ENCODE results near the gene CNTNAP2. TPM values are rescaled to one million over a fixed set of nuclear protein-coding genes. Genes with fewer than 3 reads are reported as not detected.
"Not testable (repeated sequence)": the region's sequence is repeated elsewhere in the genome, so short reads cannot be mapped to it uniquely, and the experiment has no call there.

Gene CNTNAP2
- total RNA-seq, 1 donor from 2014 or later: 0.22 TPM

GRCh38 chr7:147775516-147776284 lies 1659.1 kb downstream of the CNTNAP2 start:
- DNase-seq (no peak), ATAC-seq (no peak)
- intact Hi-C loops (cut with micrococcal nuclease): no loop called here

DNA sequence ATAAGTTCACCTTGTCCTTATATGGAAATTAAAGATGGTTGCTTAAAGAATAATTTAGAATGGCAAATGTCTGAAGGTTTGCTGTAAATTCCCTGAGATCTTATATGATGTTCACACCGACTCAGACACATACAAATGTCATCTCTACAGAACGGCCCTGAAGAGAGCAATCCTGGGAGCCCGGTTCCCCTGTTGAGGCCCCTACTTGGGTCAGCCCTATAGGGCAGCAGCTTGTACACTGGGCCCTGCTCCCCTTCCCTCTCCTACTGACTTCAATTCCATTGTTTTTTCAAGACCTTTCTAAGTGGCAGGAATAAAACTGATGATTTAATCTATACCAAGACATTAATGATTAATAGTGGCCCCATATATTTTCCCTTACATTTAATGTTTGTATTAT lies 1660.7 kb downstream of the CNTNAP2 start:
- intact Hi-C loops (cut with micrococcal nuclease): no loop called here
- DNase-seq (no peak), ATAC-seq (no peak)

GRCh38 chr7:147779949-147780348 lies 1663.3 kb downstream of the CNTNAP2 start:
- DNase-seq (no peak), ATAC-seq (no peak)
- intact Hi-C loops (cut with micrococcal nuclease): no loop called here

DNA sequence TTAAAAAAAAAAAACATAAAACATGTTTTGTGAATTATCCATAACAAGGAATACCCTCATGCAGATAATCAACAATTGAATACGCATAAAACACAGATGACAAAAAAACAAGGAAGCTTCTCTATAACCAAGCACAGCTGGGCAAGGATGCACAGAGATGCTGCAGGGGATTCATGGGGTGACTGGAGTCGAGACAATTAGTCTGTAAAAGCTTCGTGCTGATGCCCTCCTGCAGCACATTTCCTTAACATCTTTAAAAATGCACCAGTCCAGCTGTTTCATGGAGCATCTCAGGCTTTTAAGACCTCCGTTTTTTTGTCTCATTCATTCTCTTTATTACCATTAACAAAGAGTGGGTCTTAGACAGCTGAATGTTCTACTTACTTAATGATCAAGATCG lies 1680.0 kb downstream of the CNTNAP2 start:
- intact Hi-C loops (cut with micrococcal nuclease): no loop called here
- ATAC-seq (no peak), DNase-seq (no peak)

DNA sequence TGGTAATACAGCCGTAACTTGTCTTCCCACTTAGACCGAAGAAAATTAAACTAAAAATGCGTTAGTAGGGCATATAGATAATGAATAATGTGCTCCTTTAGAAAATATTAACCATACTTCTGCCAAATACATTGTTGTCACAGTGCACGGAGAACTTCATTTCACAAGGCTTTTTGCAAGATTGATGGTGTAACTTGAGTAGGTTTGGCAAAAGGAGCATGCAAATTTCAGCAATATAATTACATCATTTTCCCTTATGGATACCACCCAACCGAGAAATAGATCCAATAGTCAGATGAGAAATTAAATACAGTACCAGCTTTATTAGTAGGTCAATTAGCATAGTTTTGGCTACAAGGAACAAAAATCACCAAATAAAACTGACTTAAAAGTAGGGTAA lies 1681.4 kb downstream of the CNTNAP2 start:
- intact Hi-C loops (cut with micrococcal nuclease): no loop called here
- no peak for ATAC-seq
- no peak for DNase-seq

DNA sequence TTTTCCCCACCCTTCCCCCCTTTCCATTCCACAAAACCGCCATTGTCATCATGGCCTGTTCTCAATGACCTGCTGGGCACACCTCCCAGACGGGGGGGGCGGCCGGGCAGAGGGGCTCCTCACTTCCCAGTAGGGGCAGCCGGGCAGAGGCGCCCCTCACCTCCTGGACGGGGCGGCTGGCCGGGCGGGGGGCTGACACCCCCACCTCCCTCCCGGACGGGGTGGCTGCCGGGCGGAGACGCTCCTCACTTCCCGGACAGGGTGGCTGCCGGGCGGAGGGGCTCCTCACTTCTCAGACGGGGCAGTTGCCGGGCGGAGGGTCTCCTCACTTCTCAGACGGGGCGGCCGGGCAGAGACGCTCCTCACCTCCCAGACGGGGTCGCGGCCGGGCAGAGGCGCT lies 1685.2 kb downstream of the CNTNAP2 start:
- intact Hi-C loops (cut with micrococcal nuclease); ATAC-seq; DNase-seq: not testable (repeated sequence)

- intact Hi-C loops (cut with micrococcal nuclease): no loop called here
- DNase-seq (no peak), ATAC-seq (no peak)
Measured at GRCh38 chr7:147803151-147803550, 1686.5 kb downstream of the CNTNAP2 start.

GRCh38 chr7:147803606-147804005 lies 1687.0 kb downstream of the CNTNAP2 start:
- DNase-seq (no peak), ATAC-seq (no peak)
- intact Hi-C loops (cut with micrococcal nuclease): no loop called here

DNA sequence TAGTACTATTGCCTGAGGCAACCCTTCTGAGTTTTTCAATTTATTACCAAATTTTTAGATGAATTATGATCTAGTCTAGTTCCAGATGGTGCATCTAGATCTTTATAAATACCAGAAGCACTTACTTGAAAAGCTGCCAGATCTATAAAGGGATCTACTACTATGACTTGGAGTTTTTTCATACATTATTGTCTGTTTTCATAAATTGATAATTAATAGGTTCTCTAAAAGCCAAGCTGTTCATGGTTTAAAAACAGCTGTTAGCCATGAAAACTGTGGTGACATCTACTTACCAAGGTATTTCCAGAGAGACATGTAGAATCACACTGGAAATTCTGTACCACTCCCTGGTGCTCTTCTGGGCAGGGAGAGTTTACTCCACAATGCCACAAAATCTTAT lies 1687.4 kb downstream of the CNTNAP2 start:
- DNase-seq: no peak
- intact Hi-C loops (cut with micrococcal nuclease): no loop called here
- ATAC-seq: no peak

- ATAC-seq: no peak
Measured at GRCh38 chr7:147805996-147806576, 1689.5 kb downstream of the CNTNAP2 start.

DNA sequence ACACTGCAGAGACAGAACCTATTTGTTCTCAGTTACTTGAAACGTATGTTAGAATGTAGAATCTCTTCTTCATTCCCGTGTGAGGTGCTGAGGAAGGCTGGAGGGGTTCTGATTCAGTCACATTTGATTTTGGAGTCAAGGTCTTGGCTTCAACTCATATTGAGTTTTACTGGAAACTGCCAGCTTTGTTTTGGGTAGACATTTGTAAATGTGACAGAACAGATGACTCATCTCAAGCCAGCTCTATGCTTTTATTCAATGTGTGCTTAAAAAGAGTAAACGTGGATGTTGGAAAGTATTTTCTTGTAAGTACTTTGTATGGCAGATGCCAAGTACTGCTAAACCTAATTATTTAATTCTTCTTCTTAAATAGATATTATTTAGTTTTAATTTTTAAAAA lies 1693.2 kb downstream of the CNTNAP2 start:
- ATAC-seq (no peak), DNase-seq (no peak)
- intact Hi-C loops (cut with micrococcal nuclease): no loop called here

More at GRCh38 chr7:147805996-147806576, 1689.5 kb downstream of the CNTNAP2 start:
- intact Hi-C loops (cut with micrococcal nuclease): no loop called here
- DNase-seq: no peak

- DNase-seq: no peak
- ATAC-seq: no peak
- intact Hi-C loops (cut with micrococcal nuclease): no loop called here
Measured at GRCh38 chr7:147810269-147810668, 1693.7 kb downstream of the CNTNAP2 start.

- intact Hi-C loops (cut with micrococcal nuclease): no loop called here
- no peak for DNase-seq
- no peak for ATAC-seq
Measured at GRCh38 chr7:147811923-147812322, 1695.3 kb downstream of the CNTNAP2 start.

DNA sequence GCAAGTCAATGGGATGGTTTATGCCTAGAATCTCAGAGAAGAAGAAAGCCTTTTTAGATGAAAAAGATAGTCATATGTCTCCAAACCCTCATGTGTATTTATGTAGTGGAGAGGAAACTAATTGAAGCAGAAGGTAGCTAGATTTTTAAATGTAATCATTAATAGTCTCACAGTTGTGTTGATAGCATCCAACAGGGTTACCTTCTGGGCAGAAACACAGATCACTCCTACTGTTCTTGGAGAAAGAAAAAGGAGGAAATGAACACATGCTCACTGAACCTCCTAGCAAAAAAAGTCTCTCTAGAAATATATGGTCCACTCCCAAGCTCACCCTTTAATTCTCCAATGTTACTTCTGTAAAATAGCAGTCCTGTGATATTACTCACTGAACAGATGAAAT lies 1696.7 kb downstream of the CNTNAP2 start:
- no peak for DNase-seq
- ATAC-seq: no peak
- intact Hi-C loops (cut with micrococcal nuclease): no loop called here

DNA sequence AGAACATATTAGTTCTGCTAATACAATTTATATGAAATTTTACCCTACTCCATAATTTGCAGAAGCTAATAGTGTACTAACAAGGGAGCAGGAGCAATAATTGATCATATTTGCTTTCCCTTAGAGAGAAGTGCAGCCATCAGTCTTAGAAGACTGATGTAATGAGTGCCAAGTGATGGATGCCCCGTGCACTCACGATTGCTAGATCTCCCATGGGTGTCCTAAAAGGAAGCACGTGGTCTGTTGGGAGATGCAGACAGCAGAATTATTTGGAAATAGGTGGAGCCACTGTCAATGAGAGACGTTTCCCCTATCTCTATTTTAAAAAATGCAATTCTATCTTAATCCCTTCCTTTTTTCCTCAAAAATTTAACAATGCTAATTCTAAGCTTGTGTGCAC lies 1701.7 kb downstream of the CNTNAP2 start:
- intact Hi-C loops (cut with micrococcal nuclease): no loop called here
- ATAC-seq (no peak), DNase-seq (no peak)

- DNase-seq: no peak
- intact Hi-C loops (cut with micrococcal nuclease): no loop called here
- no peak for ATAC-seq
Measured at GRCh38 chr7:147824671-147825070, 1708.1 kb downstream of the CNTNAP2 start.

GRCh38 chr7:147829016-147829415 lies 1712.4 kb downstream of the CNTNAP2 start:
- intact Hi-C loops (cut with micrococcal nuclease): no loop called here
- ATAC-seq (no peak), DNase-seq (no peak)

DNA sequence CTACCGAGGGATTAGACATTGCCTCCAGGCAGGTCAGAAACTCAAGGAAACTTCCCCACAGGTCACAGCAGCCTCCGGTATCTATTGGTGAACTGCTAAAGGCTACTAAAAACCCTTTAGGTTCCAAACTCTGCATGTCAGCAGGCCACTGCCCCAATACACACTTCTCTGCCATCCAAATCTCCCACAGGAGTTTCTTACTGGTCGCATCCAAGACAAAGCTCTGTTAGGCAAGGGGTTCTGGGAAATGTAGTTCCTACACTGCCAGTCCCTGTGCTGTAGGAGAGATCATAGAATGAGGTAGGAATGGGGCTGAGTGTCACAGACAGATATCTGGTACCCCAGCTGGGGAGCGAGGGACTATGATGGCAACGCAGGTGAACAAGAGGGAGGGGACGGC lies 1717.0 kb downstream of the CNTNAP2 start:
- DNase-seq (no peak), ATAC-seq (no peak)
- intact Hi-C loops (cut with micrococcal nuclease): no loop called here

GRCh38 chr7:147833970-147834369 lies 1717.4 kb downstream of the CNTNAP2 start:
- ATAC-seq (no peak), DNase-seq (no peak)
- intact Hi-C loops (cut with micrococcal nuclease): no loop called here

DNA sequence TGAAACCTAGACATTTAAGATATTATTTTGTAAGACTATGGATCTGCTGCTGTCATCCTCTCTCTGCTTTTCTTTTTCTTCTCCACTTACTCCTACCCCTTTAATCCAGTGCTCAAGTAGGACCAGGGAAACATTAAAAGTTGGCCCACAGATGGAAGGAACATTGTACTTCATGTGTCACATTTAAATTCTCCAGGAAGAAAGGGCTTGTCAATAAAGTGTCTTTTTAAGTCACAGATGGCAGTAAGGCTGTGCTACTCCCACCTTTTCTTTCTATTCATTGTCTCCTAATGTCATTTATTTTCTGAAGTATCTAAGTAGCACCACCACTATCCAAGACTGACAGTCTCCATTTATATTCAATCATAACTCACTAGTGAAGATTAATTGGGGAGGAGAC lies 1736.2 kb downstream of the CNTNAP2 start:
- intact Hi-C loops (cut with micrococcal nuclease): no loop called here
- ATAC-seq: no peak
- DNase-seq: no peak

Data from left ventricle myocardium superior (tissue), 1 donor.